K562 (cell line): ENCODE data around the gene KCTD16.

Experiments
- ATF3 ChIP-seq, 2 experiments: fragments of 450-650 bp in 1 of 2; sonication (generic) in 1 of 2; formaldehyde crosslinking in 1 of 2; IDR thresholded peaks in 1 of 2; conservative IDR thresholded peaks in 1 of 2; 2 replicates each; pipeline versions ENCODE4 v1.6.1 to v1.8.1; 2016 to 2023; ENCODE audit warnings: mild to moderate bottlenecking in 2 of 2, moderate library complexity in 2 of 2, inconsistent platforms in 1 of 2, missing genetic modification reagents in 1 of 2
- CTBP1 ChIP-seq: fragments of 450-650 bp; IDR thresholded peaks from 2 replicates; pipeline ENCODE4 v1.6.1; 2016; ENCODE audit warnings: borderline replicate concordance
- EP300 ChIP-seq: IDR thresholded peaks from 2 replicates; pipeline ENCODE4 v1.6.1; 2012; ENCODE audit warnings: low read length, improper control_type of control experiment
- LEF1 ChIP-seq: fragments of 450-650 bp; IDR thresholded peaks from 2 replicates; pipeline ENCODE4 v1.6.1; 2016; ENCODE audit warnings: mild to moderate bottlenecking
- PHF8 ChIP-seq: fragments of 200-600 bp; sonication (generic); IDR thresholded peaks from 2 replicates; pipeline ENCODE4 v1.6.1; 2012; ENCODE audit warnings: mixed run types, mild to moderate bottlenecking, inconsistent platforms, low read length, moderate library complexity, borderline replicate concordance
- POLR2A ChIP-seq: fragments of 450-650 bp; conservative IDR thresholded peaks from 2 replicates; pipeline ENCODE4 v1.6.1; 2016
- TAF1 ChIP-seq: IDR thresholded peaks from 2 replicates; pipeline ENCODE4 v1.6.1; 2011; ENCODE audit warnings: mild to moderate bottlenecking, low read length, moderate library complexity; ENCODE audit not compliant: insufficient read depth, control insufficient read depth, severe bottlenecking; ENCODE audit errors: extremely low read depth
- TOE1 ChIP-seq, 2 experiments: fragments of 450-650 bp in 1 of 2; sonication (generic) in 1 of 2; formaldehyde crosslinking in 1 of 2; IDR thresholded peaks; 2 replicates each; pipeline versions ENCODE4 v1.7.1 to v1.8.0; 2016 to 2022; ENCODE audit warnings: borderline replicate concordance in 2 of 2, mild to moderate bottlenecking in 2 of 2, antibody characterized with exemption in 1 of 2, inconsistent platforms in 1 of 2, low read depth in 1 of 2, missing genetic modification reagents in 1 of 2, moderate library complexity in 1 of 2
- ZNF316 ChIP-seq: fragments of 450-650 bp; IDR thresholded peaks from 2 replicates; pipeline ENCODE4 v1.6.1; 2016
- ZNF668 ChIP-seq: fragments of 250-450 bp; sonication (Bioruptor Pico); IDR thresholded peaks from 2 replicates; pipeline ENCODE4 v1.8.0; 2022; ENCODE audit warnings: mild to moderate bottlenecking, inconsistent platforms
- TF ChIP-seq, protein P1 (sequence below): sonication (generic); formaldehyde crosslinking; IDR thresholded peaks from 2 replicates; pipeline ENCODE4 v1.8.0; 2023; ENCODE audit warnings: mild to moderate bottlenecking, missing genetic modification reagents
- TF ChIP-seq, protein P2 (sequence below): fragments of 450-650 bp; IDR thresholded peaks from 2 replicates; pipeline ENCODE4 v1.6.1; 2016

DNA sequence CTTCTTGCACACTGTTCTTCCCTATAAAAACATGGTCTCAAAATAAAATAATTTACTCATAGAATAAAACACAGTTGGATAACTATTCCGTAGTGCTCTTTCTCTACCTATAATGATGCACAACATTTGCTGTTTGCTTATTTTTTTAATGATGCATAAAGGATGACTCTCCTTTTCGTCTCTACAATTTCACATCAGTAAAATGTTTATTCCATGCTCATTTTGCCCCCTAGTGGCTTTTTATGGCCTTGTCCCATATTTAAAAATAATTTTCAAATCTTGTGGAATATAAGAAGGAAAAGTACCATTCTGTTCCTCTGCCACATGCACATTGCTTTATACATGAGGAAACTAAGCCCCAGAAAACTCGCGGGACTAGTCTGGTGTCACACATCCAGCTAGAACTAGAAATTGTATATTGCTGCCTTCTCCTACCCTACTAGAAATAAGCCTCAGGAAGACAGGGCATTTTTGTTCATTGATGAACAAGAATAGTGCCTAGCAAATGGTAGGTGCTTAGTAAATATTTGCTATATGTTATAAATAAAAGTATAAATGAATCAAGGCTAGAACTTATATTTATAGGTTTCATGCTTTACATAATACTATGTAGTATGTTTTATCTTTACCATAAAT is 12.7 kb downstream of the KCTD16 start:
- TF ChIP-seq EP300: no peak
- TF ChIP-seq TAF1: no peak
- TF ChIP-seq, protein P1, sequence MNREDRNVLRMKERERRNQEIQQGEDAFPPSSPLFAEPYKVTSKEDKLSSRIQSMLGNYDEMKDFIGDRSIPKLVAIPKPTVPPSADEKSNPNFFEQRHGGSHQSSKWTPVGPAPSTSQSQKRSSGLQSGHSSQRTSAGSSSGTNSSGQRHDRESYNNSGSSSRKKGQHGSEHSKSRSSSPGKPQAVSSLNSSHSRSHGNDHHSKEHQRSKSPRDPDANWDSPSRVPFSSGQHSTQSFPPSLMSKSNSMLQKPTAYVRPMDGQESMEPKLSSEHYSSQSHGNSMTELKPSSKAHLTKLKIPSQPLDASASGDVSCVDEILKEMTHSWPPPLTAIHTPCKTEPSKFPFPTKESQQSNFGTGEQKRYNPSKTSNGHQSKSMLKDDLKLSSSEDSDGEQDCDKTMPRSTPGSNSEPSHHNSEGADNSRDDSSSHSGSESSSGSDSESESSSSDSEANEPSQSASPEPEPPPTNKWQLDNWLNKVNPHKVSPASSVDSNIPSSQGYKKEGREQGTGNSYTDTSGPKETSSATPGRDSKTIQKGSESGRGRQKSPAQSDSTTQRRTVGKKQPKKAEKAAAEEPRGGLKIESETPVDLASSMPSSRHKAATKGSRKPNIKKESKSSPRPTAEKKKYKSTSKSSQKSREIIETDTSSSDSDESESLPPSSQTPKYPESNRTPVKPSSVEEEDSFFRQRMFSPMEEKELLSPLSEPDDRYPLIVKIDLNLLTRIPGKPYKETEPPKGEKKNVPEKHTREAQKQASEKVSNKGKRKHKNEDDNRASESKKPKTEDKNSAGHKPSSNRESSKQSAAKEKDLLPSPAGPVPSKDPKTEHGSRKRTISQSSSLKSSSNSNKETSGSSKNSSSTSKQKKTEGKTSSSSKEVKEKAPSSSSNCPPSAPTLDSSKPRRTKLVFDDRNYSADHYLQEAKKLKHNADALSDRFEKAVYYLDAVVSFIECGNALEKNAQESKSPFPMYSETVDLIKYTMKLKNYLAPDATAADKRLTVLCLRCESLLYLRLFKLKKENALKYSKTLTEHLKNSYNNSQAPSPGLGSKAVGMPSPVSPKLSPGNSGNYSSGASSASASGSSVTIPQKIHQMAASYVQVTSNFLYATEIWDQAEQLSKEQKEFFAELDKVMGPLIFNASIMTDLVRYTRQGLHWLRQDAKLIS (CRISPR knock-in tag): no peak
- no peak for TF ChIP-seq ATF3 (IDR thresholded peaks at IDR 0.05)
- no peak for TF ChIP-seq ATF3 (CRISPR knock-in tag; conservative IDR thresholded peaks at IDR 0.05)
- TF ChIP-seq TOE1 (IDR thresholded peaks at IDR 0.05; ENCODE audit: borderline replicate concordance): no peak
- no peak for TF ChIP-seq TOE1 (CRISPR knock-in tag; IDR thresholded peaks at IDR 0.05; ENCODE audit: borderline replicate concordance, low read depth)
- TF ChIP-seq CTBP1: no peak
- no peak for TF ChIP-seq POLR2A
- TF ChIP-seq ZNF316: no peak
- TF ChIP-seq, protein P2, sequence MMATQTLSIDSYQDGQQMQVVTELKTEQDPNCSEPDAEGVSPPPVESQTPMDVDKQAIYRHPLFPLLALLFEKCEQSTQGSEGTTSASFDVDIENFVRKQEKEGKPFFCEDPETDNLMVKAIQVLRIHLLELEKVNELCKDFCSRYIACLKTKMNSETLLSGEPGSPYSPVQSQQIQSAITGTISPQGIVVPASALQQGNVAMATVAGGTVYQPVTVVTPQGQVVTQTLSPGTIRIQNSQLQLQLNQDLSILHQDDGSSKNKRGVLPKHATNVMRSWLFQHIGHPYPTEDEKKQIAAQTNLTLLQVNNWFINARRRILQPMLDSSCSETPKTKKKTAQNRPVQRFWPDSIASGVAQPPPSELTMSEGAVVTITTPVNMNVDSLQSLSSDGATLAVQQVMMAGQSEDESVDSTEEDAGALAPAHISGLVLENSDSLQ: no peak
- TF ChIP-seq LEF1: no peak
- TF ChIP-seq PHF8: no peak
- no peak for TF ChIP-seq ZNF668 (CRISPR knock-in tag)
